GM19023 (cell line): Measurements from ENCODE around the gene AKAP13.

Experiments used
- ATAC-seq: cut with Tn5 transposase; IDR thresholded peaks from one replicate; pipeline ENCODE4 v1.9.1; 2021; ENCODE audit warnings: mild to moderate bottlenecking, moderate library complexity; ENCODE audit not compliant: unreplicated experiment

AKAP13 gene

GRCh38 chr15:85748176-85748575, 367.8 kb downstream of the AKAP13 start:
- ATAC-seq = no peak

- ATAC-seq = no peak
Measured at GRCh38 chr15:85748729-85749128, 368.3 kb downstream of the AKAP13 start.

- ATAC-seq = no peak
Measured at GRCh38 chr15:85749261-85750151, 369.1 kb downstream of the AKAP13 start.

- no peak for ATAC-seq
Measured at GRCh38 chr15:85750319-85751290, 370.2 kb downstream of the AKAP13 start.

DNA sequence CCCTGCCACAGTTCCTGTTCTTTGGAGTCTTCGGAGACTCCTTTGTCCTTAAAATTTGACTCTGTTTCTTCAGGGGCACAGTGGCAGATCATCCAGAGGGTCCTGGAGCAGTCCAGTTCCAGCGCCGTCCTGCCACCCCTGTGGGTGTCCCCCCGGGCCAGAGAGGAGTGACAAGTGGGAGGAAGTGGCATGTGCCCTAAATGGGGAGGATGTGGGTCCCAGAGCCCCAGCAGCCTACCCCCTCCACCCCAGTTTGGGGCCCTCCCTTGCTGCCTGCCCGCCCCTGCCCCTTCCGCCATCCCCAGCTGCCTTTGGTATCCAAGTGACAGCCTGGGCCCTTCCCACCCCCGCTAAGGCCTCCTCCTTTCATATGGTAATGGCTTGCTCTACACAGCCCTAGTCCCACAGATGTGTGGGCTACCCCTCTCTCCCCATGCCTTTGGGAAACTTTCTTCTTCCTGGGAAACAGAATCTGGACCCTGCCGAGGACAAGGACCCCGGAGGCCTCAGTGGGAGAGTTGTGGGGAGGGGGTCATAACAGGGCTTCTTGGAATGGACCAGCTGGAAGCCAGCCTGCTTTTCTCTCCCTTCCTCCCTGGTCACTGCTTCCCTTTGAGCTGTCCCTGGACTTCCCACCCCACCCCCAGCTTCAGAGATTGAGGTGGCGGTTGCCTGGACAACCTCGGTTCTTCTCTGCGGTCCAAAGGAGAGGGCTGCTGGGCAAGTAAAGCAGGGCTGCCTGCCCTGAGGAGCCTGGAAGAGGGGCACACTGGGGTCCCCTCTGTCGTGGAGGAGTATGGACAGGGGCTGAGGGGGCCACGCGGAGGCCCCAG, 371.1 kb downstream of the AKAP13 start:
- ATAC-seq = no peak

- ATAC-seq = no peak
Measured at GRCh38 chr15:85752124-85752475, 371.7 kb downstream of the AKAP13 start.

DNA sequence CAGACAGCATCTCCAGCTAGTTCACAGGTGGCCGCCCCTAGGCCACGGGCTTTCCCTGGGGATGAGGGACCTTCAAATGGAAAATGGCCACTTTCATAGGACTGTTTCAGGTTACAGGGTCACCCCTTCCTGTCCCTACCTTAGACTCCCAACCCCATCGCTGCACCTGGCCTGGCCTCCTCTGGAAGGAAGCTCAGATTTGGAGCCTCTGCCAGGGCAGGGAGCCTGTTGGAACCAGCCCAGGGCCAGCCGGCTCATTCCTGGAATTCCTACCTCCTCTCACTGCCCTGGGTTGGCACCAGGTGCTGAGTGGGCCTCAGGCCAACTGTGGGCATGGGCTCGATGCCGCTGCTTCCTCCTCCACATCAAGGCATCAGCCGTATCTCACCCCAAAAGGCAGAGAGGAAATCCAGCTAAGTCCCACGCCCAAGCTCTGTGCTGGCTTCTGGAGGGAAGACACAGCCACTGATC, 372.1 kb downstream of the AKAP13 start:
- ATAC-seq = no peak

- ATAC-seq = no peak
Measured at GRCh38 chr15:85753261-85753660, 372.9 kb downstream of the AKAP13 start.

DNA sequence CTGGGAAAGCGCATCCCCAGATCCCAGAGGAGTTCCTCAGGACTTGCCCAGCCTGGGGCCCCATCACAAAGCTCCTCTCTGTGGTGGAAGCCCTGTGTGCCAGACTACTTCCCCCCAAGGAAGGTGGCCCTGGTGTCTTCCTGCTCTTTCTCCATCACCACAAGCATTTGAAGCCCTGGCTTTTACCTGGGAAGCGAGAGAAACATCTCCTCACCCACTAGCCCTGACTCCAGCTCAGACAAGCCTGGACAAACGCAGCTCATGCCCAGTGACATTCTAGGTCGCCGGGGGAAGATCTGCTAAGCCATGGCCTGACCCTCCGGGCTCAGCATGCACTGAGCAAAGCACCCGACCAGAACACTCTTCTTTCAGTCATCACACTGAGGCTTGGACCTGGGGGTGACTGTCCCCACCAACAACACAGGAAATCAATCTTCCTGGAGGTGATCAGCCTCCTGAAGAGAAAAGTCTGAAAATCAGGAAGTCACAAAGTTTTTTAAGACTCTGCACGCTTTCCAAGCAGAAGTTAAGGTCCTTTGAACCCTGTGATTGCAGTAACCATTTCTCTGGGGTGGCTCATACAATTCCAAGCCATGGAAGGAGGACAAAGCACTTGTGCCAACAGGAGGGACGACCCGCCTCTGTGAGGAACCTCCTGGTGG, 373.5 kb downstream of the AKAP13 start:
- ATAC-seq = no peak

- no peak for ATAC-seq
Measured at GRCh38 chr15:85754989-85755388, 374.6 kb downstream of the AKAP13 start.

DNA sequence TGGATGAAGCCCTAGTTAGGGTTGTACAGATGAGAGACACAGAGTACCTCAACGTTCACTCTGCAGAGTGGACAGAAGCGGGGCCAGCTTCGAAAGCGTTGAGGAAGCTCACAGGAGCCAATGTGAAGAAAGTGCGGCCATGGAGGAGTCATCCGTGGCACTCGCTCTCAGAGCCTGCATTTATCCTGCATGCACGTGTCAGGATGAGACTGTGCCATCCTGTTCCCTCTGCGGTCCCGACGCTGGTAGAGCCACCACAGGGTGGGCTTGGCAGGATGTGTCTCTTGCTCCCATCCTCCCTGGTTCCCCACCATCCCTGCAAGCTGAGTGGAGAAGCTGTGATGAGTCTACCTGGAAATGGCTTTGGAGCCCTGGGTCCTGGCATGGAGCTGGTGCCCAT, 375.1 kb downstream of the AKAP13 start:
- no peak for ATAC-seq

DNA sequence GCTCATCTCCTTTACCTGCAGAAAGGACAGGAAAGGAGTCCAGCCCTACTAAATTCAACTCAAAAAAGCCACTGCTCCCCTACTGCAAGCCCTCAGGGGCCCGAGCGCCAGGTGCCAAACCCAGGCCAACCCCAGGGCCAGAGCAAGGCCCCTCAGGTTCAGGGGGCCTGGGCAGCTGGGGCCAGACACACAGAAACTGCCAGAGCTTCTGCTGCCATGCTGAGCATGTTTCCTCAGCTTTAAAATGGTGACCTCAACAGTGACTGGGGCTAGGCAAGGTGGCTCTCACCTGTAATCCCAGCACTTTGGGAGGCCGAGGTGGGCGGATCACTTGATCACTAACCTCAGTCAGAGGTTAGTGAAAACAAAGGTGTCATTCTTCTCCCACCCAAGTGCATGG, 375.5 kb downstream of the AKAP13 start:
- ATAC-seq = no peak

DNA sequence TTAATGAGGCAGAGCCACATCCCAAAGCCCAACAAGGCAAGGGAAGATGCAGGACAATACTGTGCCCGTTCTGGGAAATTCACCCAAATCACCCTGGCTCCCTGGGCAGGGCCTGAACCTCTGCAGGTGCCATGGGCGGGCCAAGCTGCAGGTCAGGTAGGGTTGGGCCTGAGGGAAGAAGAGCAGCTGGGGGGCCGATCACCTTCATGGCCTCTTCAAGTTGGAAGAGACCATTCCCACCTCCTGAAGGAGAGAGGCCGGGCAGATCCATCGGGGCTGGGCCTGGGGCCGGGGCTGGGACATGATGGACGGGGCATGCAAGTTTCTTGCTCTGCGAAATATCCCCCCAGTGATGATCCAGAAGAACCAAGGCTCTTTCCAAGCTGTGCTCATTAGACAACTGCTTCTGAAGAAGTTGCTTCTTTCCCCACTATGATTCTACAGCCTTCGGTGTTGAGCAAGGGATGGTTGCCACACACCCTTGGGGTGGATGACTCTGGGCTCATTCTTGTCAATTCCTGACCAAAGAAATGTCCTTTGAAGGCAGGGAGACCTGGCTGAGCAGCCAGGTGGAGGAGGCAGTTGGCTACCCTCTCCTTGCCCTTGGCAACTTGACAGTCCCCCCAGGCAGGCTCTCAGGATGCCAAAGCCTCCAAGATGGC, 376.1 kb downstream of the AKAP13 start:
- ATAC-seq = no peak

DNA sequence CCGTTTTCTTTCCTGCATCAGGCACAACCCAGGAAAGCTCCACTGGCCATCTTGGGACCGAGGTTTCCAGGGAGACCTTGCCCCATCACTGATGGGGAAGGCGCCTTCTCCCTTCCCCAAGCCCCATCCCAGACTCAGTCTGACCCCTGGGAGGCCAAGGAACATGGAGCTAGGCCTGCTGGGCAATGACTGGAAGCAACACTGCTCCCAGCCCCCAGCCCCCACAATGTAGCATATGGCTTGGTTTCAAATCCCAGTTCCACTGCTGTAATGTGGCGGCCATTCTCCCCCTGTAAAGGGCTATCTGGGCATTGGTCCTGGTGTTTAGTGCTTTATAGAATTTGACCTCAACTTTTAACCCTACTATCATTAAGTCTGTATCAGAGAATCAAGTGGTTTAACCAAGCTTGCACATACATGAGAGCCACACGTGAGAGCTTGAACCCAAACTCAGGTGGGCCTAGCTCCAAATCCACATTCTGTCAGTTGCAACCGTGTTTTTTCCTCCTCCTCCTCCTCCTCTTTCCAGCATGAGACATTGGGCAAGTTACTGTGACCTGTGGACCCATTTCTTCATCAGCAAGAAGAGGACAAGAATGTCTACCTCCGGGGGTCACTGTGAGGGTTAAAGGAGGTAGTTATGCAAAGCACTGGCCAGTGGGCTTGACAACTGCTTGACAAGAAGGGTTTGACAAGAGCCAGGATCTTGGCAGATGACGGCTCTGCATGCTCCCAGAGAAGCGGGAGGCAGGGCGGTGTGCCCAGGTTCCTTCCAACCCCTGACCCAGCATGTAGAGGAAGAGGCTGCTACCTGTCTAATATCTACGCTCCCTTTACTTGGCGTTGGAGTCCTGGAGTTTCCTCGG, 376.9 kb downstream of the AKAP13 start:
- no peak for ATAC-seq

- no peak for ATAC-seq
Measured at GRCh38 chr15:85757939-85758654, 377.7 kb downstream of the AKAP13 start.

GRCh38 chr15:85758655-85758978, 378.2 kb downstream of the AKAP13 start:
- no peak for ATAC-seq

- ATAC-seq = no peak
Measured at GRCh38 chr15:85759376-85759775, 379.0 kb downstream of the AKAP13 start.

DNA sequence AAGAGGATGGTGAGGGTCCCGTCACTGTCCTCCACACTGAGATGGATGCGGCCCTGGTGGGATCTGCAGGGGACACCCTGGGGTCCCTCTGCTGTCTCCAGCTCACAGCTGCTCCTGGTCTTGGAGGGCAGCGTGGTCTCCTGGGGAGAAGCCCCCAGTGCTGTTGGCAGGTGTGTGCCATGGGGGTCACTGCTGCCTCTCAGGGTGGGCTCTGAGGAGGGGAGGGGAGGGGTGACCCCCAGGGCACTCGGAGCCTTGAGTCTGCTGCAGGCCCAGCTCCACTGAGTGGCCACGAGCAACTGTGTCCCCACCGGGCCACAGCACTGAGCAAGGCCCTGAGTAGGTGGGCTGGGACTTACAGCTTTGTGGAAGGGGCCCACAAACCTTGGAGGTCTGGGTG, 379.6 kb downstream of the AKAP13 start:
- ATAC-seq = no peak
